HG03342 (cell line): Measurements from ENCODE around the gene TANC1.

Experiments used
- ATAC-seq: cut with Tn5 transposase; IDR thresholded peaks from one replicate; pipeline ENCODE4 v1.9.1; 2021; ENCODE audit warnings: mild to moderate bottlenecking, moderate library complexity; ENCODE audit not compliant: unreplicated experiment

Gene TANC1

DNA sequence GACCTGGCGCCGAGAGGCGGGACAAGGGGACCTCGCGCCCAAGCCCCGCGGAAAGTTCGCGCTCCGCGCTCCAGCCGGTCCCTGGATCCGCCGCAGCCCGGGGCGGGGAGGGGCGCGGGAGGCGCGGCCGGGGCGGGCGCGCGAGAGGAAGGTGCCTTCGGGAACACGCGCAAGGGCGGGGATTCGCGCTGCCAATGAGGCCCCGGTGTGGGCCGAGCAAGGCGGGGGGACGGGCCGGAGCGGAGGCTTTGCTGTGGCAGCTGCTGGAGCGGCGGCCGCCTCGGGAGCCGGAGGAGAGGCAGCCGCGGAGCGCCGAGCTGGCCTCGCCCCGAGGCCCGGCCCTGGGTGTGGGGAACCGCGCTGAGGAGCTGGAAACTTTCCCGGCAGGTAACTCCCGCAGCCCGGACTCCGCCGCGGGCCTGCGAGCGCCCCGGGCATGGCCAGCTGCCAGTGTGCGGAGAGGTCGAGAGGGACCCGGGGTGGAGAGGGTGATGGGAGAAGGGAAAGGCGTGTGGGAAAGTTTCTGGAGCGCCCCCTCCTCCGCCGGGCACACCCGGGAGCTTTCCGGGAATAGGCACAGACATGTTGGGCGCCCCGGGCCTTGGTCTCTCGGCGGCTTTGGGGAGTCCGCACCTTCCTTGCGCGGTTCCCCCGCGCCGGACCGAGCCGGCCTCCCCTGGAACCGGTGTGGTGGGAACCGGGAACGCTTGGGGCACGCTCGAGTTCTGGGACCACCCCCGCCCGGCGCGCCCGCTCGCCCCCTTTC lies at the start of gene TANC1:
TSS of gene TANC1 (plus strand) at position 245 of the 766 bp plus-strand sequence. CDS start 97,271 bp downstream, outside the sequence.
- ATAC-seq, result peak; percentile 94

DNA sequence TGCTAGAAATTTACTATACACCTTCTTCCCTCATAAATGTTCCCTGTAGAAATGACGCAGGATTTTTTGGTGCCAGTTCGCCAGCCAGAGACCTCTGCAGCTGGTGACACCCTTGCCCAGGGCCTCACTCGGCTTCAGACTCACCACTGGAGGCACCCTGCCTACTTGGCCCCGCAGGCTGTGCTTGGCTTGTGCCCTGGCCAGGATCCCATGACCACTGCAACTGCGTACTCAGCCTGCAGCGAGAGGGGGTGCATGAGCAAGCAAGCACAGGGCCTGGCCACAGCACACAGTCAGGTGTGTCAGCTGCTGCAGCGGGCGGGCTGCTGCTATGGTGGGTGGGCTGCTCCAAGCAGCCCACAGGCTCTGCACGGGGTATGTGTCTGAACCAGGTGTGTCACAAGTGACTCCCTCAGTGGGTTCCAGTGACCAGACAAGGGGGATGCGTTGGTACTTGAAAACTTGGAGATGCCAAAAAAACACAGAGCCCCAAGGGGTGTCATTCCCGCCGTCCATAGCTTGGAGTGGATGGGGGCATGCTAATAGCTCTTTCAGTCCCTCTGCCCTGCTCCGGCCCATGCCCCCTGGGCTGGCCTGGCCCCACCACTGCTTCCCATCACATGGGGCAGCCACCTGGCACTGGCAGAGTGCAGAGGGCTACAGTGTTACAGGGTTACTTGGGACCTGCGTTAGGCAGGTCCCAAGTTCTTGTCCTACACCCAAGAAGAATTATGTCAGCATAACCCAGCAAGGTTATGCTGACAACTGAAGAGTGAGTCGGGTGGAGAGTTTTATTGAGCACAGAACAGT lies 46.6 kb upstream of the TANC1 start:
- ATAC-seq, result no peak

DNA sequence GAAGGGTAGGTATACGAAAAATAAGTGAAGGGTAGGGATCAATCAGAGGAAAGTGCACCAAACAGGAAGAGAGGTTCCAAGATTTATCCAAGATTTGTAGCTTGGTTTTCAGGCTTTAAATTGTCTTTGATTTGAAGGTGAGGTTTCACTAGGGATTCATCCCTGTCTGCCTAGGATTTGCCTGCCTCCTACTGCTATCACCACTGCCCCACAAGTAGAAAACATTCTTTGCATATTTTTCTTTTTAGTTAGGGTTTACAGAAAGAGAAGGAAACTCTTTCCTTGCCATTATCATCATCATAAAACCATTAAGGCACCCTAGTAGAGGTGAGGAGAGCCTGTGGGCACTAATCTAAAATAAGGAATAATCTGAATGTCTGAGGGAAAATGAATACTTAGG lies 45.8 kb upstream of the TANC1 start:
- no peak for ATAC-seq

DNA sequence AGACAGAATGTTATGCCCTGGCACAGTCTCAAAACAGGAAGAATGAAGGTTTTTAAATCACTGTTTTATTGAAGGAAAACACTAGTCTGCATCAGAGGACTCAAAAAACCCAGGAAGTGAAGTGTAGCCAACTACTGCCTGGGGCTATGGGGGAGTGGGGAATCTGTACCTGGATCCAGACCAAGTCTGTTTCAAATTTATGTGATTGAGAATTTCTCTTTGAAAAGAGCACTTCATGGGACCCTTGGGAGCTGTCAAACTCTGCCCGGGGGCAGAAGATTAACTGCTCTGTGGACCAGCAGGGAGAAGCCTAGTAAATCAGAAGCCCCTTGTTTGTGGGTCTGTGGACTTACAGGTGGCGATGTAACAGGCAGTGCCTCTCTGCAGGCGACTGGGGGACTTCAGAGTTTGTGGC lies 45.3 kb upstream of the TANC1 start:
- no peak for ATAC-seq

DNA sequence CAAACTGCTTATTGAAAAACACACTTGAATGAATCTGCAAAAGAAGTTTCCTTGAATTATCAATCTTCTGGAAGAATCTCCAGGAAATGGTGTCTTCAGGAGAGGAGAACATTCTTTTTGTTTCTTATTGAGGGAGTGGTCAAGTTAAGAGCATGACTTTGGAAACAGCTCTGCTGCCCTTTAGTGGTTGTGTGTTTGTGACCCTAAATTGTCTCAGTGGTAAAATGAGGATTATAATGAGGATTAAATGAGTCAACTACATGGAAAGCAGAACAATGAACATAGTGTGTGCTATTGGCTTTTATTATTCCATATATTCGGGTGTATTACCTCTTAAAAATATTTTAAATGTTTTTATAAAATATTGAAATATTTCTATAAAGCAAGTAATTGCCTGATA lies 44.8 kb upstream of the TANC1 start:
- ATAC-seq, result no peak

DNA sequence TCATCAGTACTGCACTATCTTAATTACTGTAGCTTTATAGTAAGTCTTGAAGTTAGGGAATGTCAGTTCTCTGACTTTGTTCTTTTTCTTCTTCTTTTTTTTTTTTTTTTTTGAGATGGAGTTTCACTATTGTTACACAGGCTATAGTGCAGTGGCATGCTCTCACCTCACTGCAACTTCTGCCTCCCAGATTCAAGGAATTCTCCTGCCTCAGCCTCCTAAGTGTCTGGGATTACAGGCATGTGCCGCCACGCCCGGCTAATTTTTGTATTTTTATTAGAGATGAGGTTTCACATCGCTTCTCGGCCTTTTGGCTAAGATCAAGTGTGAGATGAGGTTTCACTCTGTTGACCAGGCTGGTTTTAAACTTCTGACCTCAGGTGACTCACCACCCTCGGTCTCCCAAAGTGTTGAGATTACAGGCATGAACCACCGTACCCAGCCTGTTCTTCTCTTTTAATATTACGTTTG lies 41.9 kb upstream of the TANC1 start:
- ATAC-seq, result peak; percentile 65

DNA sequence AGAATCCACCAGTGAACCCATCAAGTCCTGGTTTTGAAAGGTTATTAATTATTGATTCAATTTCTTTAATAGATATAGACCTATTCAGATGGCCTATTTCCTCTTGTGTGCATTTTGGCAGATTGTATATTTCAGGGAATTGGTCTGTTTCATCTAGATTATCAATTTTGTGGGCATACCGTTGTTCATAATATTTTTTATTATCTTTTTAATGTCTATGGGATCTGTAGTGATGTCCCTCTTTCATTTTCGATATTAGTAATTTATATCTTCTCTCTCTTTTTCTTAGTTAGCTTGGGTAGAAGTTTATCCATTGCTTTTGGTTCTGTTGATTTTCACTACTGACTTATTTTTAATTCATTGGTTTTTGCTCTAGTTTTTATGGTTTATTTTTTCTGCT lies 39.9 kb upstream of the TANC1 start:
- ATAC-seq, result no peak

DNA sequence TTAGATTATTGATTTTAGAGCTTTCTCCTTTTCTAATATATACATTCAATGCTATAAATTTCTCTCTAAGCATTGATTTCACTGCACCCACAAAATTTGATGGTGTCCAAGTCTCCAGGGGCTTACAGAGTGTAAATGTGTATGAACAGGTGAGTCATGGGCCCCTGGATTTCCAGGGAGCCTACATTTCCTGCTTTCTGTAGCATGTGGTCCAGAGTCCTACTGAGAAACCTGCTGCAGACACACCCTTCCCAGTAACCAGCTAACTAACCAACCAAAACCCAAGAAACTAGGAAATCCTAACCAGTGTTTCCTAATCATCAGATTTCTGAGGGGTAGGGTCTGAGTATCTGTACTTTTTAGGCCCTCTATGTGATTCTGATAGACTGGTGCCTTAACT lies 39.5 kb upstream of the TANC1 start:
- ATAC-seq, result no peak

DNA sequence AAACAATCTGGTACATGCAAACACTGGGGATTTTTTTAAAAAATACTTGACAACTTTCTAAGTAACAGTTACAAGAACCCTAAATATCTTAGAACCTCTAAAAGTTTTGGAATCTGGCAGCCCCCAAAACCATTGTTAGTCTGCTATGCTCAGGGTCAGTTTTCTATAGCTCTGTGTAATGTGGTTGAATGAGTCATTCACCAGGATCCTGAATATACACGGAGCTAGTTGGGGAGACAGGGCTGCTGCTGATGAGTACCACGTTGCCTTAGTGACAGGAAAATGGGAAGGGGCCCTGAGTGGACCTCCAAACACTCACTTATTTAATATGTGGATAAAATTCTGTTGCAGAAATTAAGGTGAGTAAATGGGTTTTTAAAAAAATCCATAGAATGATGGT lies 36.9 kb upstream of the TANC1 start:
- no peak for ATAC-seq

DNA sequence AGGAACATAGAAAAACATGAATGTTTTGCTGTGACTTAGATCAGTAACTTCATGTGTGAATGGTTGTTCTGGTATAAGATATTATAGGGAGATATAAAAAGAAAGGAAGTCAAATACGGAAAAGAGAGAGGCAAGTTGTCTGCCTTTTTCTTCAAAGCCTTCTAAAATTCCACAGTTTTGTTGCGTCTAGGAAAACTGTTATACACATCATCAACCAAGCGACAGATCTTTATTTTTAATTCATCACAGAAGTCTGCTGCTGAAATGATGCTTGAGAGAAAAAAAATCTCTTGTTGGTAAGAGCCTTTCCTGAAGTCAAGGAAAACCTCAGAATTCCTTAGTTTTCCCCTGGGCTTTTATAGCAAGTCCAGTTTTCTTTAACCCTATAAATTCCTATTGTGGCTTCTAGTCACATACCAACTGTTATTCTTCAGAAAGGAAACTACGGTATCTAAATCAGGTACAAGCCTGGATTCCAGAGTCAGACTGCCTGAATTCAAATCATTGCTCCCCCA lies 36.3 kb upstream of the TANC1 start:
- no peak for ATAC-seq

DNA sequence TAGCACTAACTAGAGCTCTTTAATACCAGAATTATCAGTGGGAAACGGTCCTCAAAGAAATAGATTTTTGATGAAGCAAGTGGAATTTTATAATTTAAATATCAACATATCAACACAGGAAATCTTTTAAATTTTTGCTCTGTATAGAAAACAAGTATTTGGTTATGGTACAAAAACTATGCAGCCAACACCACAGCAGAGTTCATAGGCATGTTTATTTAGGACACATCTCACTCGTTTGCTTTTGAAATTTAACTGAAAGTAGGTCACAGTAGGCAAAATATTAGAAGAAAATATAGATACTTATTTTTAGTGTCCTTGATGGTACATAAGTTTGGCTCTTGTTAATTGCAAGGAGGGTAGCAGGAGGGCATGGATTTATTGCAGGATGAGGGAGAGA lies 34.3 kb upstream of the TANC1 start:
- no peak for ATAC-seq

DNA sequence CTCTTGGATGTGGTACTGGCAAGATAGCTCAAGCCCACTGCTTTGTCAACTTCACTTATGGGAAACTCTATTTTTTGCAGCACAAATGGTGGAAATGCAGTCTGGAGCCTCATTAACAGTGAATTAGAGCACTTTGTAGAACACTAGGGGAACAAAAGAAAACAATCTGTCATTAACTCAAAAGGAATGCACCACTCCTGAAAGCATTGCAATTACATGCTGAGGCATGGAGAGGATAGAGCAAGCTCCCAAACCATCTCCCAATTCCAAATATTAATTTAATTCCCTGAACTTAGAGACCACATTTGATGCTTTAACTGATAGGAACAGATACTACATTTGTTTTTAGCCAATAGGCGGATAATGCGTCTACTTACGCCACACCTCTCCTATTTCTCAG lies 32.8 kb upstream of the TANC1 start:
- ATAC-seq, result no peak

DNA sequence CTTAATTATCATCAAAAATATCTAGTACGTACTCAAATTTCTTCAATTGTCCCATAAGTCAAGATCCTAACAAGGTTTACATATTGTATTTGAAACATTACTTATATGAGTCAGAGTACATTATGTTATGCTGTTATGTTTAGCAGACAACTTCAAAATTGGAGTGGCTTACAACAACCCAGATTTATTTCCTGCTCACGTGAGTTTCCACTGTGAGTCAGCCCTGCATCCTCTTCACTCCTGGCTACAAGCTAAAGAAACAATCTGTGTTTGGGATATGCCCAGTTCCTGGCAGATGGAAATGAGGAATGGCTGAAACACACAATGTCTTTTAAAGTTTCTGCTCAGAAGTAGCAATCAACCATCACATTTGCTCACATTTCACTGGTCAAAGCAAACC lies 31.5 kb upstream of the TANC1 start:
- ATAC-seq, result no peak

DNA sequence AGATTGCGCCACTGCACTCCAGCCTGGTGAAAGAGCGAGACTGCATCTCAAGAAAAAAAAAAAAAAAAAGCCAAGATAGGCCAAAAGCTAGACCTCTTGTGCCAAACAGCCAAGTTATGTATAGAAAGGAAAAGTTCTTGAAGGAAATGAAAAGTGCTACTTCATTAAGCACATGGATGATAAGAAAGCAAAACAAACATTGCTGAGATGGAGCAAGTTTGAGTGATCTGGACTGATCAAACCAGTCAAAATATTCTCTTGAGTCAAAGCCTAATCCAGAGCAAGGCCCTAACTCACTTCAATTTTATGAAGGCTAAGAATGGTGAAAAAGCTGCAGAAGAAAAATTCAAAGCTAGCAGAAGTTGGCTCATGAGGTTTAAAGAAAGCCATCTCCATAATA lies 28.1 kb upstream of the TANC1 start:
- no peak for ATAC-seq

DNA sequence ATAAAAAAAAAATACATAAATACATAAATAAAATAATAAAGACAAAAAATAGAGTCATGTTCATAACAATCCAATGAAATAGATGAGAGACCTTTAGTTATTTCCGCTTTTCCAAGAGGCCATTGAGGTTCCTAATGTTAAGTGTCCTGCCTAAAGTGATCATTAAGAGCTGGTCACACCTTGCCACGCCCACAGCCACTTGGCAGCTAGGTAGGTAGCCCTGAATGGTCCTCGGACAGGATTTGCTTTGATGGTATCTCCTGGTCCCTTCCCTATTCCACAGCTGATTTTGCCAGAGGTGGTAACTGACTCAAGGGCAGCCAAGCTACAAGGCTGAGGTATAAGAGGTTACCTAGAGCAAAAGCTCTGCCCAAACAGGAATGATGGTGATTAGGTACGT lies 24.5 kb upstream of the TANC1 start:
- ATAC-seq, result no peak

DNA sequence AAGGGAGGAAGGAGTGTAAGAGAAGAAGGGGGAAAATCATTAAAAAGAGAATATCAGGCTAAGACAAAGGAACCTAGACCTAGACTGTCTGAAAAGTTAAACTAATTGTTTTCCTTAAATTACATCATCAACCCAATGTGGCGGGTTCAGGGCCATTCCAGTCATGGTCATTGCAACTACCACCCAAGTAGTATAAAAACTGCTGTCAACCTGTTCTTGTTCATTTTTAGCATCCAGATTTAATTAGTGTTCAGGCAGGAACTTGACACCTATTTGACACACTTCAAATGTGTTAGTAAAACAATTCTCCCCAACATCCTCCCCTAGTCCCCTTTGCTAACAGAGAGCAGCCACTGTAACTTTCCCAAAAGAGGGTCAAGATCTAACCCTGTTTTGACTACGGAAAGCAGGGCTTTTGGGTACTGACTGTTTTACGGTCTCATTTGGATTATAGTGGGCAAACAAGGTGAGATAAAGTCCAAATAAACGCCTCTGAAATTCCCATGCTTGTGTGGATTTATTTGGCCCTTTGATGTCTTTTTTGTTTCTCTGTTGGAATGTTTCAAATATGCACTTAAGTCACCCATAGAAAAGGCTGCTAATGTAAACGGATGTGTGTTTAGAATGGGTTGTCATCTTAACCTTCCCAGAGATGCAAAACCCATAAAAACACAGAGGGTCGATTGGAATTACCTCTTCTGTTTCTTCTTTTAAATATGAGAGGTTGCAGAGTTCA lies 19.3 kb upstream of the TANC1 start:
- no peak for ATAC-seq

DNA sequence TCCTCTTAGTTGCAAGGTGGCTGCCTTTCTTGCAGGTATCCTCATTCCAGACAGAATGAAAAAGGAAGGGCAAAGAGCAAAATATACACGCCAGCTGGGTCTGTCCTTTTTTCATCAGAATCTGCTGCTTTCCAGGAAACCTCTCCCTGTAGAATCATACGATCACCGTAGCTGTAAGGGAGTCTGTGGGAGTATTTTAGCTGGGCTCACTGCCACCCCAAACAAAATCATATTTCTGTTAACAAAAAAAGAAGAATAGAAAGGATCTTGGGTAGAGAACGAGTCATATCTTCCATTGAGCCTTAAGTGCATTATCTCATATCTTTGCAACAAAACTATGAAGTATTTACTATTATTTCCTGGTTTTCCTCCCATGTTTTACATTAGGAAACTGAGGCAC lies 15.0 kb upstream of the TANC1 start:
- no peak for ATAC-seq

DNA sequence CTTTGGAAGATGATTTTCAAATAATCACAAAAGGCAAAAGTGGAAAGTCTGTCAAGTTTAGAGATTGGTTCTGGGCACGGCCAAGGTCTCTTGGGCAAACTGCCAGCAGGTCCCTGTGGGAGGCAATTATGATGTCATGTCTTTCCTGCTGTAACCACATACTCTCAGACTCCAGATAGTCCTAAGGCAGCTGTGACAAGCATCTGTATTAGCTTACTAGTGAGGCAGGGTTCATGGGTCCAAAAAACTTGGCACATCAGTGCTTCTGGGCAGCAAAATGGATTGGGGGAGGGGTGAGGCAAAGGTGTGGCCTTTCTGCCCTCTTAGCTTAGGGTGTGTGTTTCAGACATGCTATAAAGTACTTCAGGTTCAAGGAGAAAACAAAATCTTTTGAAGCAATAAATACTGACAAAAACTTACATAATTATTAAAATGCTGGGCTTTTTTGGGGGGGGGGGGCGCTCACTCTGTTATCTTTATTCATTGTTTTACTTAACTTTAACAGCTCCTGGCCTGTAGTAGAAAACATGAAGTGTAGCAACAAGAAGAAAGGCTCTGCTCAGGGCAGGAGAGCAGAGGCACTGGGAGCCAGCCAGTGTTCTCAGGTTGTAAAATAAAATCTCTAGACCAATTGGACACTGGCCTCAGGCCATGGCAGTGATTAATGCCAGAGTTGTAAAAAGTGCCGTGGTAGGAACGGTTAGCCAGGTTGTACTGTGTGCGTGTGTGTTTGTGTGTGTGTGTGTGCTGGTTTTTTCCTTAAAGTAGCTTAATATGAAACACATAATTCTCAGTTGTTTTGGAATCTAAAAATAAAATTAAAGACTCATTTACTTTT lies 14.3 kb upstream of the TANC1 start:
- peak; percentile 68 for ATAC-seq

DNA sequence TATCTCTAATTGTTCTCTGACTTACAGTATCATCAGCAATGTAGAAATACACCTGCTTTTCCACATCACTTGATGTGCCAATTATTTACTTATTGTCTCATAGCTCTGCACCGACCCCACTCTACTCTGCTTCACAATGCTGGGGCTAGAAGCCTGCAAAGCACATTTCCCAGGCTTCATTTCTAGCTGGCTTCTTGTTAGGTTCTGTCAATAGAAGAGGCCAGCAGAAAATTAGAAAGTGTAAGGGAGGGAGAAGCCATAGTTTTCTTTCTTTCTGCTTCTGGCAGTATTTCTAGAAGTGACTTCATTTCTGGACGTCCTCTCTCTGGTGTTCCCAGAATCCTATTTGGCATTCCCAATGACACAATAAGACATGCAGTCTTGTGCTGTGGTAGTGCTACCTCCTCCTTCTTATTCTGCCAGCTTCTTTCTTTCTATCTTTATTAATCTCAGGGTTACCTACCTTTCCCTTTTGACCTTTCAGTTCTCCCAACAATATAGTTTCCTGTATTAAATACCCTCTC lies 12.5 kb upstream of the TANC1 start:
- ATAC-seq, result no peak

DNA sequence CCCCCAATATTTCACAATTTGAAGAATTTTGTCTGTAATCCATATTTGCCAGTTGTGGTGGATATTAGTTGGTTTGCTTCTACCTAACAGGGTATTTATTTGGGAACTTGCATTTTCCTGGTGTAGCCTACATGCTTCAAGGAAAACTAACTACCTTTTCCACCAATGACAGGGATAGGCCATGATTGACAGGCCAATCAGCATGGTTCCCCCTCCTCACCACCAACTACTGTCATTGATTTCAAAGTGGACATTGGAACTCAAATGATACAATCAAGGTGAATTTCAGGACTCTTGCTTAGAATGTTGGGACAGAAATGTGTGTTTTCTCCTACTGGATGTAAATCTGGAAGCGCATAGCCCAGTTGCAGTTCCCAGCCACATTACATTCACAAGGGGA lies 10.1 kb upstream of the TANC1 start:
- ATAC-seq, result no peak
